Ishikawa (cell line): ENCODE results near the gene SAMD8.

ENCODE experiments used
- CEBPB ChIP-seq: IDR thresholded peaks from 2 replicates; pipeline ENCODE4 v1.6.1; 2012
- CREB1 ChIP-seq: IDR thresholded peaks from 2 replicates; pipeline ENCODE4 v1.6.1; 2012; ENCODE audit warnings: low read depth
- EGR1 ChIP-seq: IDR thresholded peaks from 2 replicates; pipeline ENCODE4 v1.6.1; 2012
- EP300 ChIP-seq: IDR thresholded peaks from 2 replicates; pipeline ENCODE4 v1.6.1; 2012; ENCODE audit warnings: borderline replicate concordance
- FOXM1 ChIP-seq: IDR thresholded peaks from 2 replicates; pipeline ENCODE4 v1.6.1; 2012; ENCODE audit warnings: low read depth, borderline replicate concordance
- MAX ChIP-seq: IDR thresholded peaks from 2 replicates; pipeline ENCODE4 v1.6.1; 2012
- NFIC ChIP-seq: IDR thresholded peaks from 2 replicates; pipeline ENCODE4 v1.6.1; 2012
- RAD21 ChIP-seq: IDR thresholded peaks from 2 replicates; pipeline ENCODE4 v1.6.1; 2012; ENCODE audit warnings: low read depth
- REST ChIP-seq: IDR thresholded peaks from 2 replicates; pipeline ENCODE4 v1.6.1; 2012; ENCODE audit warnings: low read depth, mild to moderate bottlenecking
- TAF1 ChIP-seq: IDR thresholded peaks from 2 replicates; pipeline ENCODE4 v1.6.1; 2012; ENCODE audit warnings: low read depth, mild to moderate bottlenecking
- TCF12 ChIP-seq: IDR thresholded peaks from 2 replicates; pipeline ENCODE4 v1.6.1; 2012; ENCODE audit warnings: low read depth
- TEAD4 ChIP-seq: IDR thresholded peaks from 2 replicates; pipeline ENCODE4 v1.6.1; 2012
- USF1 ChIP-seq: IDR thresholded peaks from 2 replicates; pipeline ENCODE4 v1.6.1; 2012
- YY1 ChIP-seq: IDR thresholded peaks from 2 replicates; pipeline ENCODE4 v1.6.1; 2012; ENCODE audit warnings: low read depth
- ZBTB7A ChIP-seq: IDR thresholded peaks from 2 replicates; pipeline ENCODE4 v1.6.1; 2012; ENCODE audit warnings: low read depth

SAMD8 gene

GRCh38 chr10:75150656-75151055 lies 39.2 kb downstream of the SAMD8 start:
- TF ChIP-seq YY1 (no peak), TEAD4 (no peak), MAX (no peak), TCF12 (no peak), USF1 (no peak), CREB1 (no peak), RAD21 (no peak), REST (no peak), NFIC (no peak), FOXM1 (no peak), TAF1 (no peak), EGR1 (no peak), CEBPB (no peak), EP300 (no peak)

- TF ChIP-seq TAF1 (no peak), FOXM1 (no peak), ZBTB7A (no peak), USF1 (no peak), TEAD4 (no peak), CREB1 (no peak), MAX (no peak), EP300 (no peak), RAD21 (no peak), TCF12 (no peak), CEBPB (no peak)
Measured at GRCh38 chr10:75159519-75159918, 48.1 kb downstream of the SAMD8 start.

- TF ChIP-seq FOXM1 = no peak
- no peak for TF ChIP-seq ZBTB7A
- no peak for TF ChIP-seq YY1
- TF ChIP-seq CREB1 = no peak
- no peak for TF ChIP-seq EP300
- TF ChIP-seq EGR1 = no peak
- no peak for TF ChIP-seq TCF12
- no peak for TF ChIP-seq RAD21
- TF ChIP-seq MAX = no peak
- no peak for TF ChIP-seq USF1
- no peak for TF ChIP-seq TEAD4
- TF ChIP-seq NFIC = no peak
Measured at GRCh38 chr10:75165684-75166622, 54.5 kb downstream of the SAMD8 start.

- no peak for TF ChIP-seq CEBPB
- TF ChIP-seq TEAD4 = no peak
- no peak for TF ChIP-seq TAF1
- no peak for TF ChIP-seq REST
- TF ChIP-seq CREB1 = no peak
- no peak for TF ChIP-seq RAD21
- TF ChIP-seq EGR1 = no peak
- TF ChIP-seq FOXM1 = no peak
- TF ChIP-seq NFIC = no peak
- TF ChIP-seq EP300 = no peak
- no peak for TF ChIP-seq MAX
- no peak for TF ChIP-seq TCF12
- no peak for TF ChIP-seq ZBTB7A
- no peak for TF ChIP-seq YY1
- no peak for TF ChIP-seq USF1
Measured at GRCh38 chr10:75166623-75166972, 55.1 kb downstream of the SAMD8 start.
